KBM-7 (cell line): ENCODE results near the gene BLVRB.
"Not testable (repeated sequence)": the region's sequence is repeated elsewhere in the genome, so short reads cannot be mapped to it uniquely, and the experiment has no call there.

Experiments used
- DNase-seq: peaks from one replicate; pipeline ENCODE4 v3.0.0-alpha.2; 2015
- in situ Hi-C: fragments of 300-500 bp; cut with MboI; formaldehyde crosslinking; loops from 2 replicates; pipeline ENCODE4 v1.14.3; 2020; ENCODE audit warnings: low sequenced_read_pairs, low pct_unique_long_range_greater_than_20kb, mixed read lengths

BLVRB gene

DNA sequence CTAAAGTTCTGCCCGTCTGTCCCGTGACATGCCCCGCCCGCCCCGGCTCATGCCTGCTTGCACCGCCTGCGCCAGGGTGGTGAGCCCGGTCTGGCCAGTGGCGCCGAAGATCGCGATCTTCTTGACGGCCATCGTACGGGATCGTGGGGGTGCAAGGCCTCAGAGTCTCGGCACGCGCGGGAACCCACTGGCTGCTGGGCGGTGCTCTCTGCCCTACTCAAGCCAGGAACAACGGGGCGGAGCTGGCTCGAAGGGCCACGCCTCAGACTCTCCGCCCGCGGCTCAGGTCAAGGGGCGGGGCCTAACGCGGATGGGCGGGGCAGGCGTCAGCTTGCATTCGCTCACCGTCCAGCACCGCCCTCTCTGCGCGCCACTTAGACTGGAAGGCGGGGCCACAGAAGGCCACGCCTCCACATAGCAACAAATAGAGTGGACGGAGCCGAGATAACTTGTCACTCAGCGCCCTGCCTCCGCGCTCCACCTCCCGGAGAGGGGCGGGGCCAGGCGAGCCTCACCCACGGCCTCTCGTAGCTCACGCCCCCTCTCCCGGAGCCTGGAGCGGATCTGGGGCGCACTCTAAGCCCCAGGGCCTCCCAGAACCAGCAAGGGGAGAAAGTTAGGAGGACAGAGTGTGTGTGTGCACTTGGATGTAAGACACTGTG is at the start of gene BLVRB:
TSS of gene BLVRB (minus strand) at position 189 of the 662 bp plus-strand sequence. CDS start at position 132, 57 bp downstream.
- in situ Hi-C loops, result no loop called here
- peak; percentile 99 for DNase-seq

DNA sequence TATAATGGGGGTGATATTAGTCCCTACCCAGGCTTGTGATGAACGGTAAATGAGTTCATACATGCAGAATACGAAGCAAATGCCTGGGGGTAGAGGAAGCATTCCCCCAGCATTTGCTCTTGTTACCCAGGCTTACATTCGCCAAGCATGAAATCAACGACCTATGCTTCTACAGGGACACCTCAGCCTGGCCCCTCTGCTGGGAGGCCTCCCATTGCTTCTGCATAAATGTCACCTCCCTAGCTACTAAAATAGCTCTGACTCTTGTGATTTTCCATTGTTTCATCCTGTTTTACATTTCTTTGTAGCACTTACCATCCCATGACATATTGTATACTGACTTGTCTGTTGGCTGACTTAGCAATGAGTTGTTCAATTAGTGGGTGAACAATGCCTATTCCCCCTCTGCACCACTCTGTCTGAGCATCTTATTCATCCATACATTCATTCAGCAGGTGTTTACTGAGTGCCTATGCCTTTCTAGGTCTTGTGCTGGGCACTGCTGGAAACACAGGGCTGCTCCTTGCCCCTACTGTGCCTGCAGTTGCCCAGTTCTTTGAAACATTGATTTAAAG is 48.3 kb upstream of the BLVRB start:
- in situ Hi-C loops, result no loop called here
- DNase-seq, result no peak

DNA sequence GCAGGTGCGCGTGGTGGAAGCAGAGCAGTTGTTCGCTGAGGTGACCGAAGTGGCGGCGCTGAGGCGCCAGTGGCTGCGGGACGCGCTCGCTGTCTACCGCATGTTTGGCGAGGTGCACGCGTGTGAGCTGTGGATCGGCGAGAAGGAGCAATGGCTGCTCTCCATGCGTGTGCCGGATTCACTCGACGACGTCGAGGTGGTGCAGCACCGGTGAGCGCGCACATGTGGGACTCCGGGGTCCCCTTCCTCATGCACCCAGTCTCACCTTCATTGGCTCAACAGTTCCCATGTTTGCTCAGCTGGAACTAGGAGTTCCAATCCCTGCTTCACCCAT is 47.8 kb upstream of the BLVRB start:
- in situ Hi-C loops, result no loop called here
- no peak for DNase-seq

DNA sequence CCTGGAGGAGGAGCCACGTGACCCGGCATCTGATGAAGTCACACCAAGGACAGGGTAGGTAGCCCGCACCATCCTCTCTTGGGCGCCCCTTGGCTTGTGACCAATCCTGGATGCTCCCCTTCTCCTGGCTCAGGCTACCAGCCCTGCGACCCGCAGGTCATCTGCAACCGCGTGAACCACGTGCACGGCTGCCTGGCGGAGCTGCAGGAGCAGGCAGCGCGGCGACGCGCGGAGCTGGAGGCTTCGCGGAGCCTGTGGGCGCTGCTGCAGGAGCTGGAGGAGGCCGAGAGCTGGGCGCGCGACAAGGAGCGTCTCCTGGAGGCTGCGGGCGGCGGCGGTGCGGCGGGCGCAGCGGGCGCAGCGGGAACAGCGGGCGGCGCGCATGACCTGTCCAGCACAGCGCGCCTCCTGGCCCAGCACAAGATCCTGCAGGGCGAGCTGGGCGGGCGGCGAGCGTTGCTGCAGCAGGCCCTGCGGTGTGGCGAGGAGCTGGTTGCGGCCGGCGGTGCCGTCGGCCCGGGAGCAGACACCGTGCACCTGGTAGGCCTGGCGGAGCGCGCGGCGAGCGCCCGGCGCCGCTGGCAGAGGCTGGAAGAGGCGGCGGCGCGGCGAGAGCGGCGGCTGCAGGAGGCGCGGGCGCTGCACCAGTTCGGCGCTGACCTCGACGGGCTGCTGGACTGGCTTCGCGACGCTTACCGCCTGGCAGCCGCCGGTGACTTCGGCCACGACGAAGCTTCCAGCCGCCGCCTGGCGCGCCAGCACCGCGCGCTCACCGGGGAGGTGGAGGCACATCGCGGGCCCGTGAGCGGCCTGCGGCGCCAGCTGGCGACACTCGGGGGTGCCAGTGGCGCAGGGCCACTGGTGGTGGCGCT is 47.2 kb upstream of the BLVRB start:
- in situ Hi-C loops, result no loop called here
- DNase-seq, result no peak

DNA sequence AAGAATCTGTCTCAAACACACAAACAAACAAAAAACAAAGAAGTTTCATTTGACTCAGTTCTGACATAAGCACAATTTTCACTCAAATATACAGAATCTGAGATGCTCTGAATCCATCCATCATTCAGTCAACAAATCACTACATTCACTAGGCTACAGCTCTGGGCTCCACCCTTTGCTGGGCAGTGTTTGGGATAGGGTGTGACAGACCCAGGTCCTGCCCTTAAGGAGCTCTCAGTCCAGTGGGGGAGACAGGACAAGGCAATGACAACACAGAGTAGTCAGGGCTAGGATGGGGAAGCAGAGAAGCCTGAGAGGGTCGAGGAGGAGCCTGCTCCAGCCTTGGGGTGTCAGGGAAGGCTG is 46.5 kb upstream of the BLVRB start:
- no peak for DNase-seq
- in situ Hi-C loops, result no loop called here

DNA sequence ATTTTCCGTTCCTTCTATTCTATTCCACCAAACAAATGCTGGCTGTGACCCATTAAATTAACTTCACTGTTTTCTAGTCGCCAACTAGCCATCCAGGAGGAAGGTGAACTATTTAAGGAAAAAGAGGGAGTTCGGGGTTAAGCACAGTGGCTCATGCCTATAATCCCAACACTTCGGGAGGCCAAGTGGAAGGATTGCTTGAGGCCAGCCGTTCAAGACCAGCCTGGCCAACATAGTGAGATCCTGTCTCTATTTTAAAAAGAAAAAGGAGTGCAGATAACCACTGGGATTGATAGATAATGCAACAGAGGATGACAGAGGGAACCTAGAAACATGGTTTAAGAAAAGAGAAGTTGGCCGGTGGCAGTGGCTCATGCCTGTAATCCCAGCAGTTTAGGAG is 45.9 kb upstream of the BLVRB start:
- in situ Hi-C loops, result no loop called here
- no peak for DNase-seq

DNA sequence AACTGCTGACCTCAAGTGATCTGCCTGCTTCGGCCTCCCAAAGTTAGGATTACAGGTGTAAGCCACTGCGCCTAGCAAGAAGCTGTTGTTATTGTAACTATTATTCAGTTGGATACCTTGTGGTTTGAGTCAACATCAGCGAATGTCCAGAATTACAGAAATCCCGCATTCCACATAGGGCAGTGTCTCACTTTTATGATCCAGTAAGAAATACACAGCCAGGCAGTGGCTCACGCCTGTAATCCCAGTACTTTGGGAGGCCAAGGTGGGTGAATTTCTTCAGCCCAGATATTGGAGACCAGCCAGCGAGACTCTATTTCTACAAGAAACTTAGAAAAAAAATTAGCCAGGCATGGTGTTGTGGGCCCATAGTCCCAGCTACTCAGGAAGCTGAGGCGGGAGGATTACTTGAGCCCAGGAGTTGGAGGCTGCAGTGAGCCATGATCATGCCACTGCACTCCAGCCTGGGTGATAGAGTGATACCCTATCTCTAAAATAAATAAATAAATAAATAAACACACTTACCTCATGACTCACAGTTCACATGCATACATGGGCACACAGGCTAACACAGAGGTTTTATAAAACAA is 45.1 kb upstream of the BLVRB start:
- in situ Hi-C loops, result no loop called here
- no peak for DNase-seq

DNA sequence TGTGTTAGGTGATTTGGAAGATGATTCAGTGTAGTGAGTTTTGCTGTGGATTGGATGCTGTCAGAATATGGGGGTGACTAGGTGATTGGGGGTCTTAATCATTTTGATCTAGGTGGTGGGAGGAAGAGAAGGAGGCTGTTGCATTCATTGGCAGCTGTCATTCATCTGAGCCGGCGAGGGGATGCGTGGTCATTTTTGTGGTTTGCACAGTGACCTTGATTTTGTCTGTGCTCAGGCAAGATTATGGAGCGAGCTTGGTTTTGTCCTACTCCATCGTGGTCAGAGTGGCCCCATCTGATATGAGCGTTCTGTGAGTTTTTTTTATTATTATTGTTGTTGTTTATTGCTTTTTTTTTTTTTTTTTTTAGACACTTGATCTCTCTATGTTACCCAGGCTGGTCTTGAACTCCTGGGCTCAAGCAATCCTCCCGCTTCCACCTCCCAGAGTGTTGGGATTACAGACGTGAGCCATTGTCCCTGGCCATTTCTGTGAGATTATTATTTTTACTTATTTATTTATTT is 43.3 kb upstream of the BLVRB start:
- no peak for DNase-seq
- in situ Hi-C loops, result no loop called here

DNA sequence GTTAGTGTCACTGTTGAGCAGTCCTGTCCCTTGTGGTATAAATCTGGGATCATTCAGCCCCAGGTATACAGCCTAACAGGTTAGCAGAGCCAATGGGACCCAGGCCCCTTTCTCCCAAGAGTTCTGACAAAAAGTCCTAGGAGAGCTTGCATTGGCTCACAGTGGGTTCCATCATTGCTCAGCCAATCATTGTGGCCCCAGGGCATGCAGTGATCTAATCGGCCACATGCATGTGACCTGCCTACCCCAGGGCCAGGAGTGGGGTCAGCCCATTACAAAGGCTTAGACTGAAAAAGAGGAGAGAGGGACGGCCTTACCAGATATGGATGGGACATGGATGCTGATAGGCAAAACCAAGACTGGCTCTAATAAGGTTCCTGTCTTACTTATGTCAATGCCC is 42.3 kb upstream of the BLVRB start:
- no peak for DNase-seq
- in situ Hi-C loops, result no loop called here

DNA sequence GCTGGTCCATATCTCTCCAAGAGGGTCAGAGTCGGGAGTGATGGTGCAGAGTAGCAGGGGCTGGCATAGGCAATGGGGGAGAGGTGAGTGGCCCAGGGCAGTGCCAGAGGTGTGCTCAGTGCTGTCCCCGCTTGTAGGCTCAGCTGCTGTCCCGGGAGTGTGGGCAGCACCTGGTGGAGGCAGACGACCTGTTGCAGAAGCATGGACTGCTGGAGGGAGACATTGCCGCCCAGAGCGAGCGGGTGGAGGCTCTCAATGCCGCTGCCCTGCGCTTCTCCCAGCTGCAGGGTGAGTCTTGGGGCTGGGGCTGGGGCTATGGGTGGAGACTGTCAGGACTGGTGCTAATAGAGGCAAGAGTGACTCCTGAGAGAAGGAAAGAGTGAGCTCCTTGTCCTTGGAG is 40.6 kb upstream of the BLVRB start:
- DNase-seq, result no peak
- in situ Hi-C loops, result no loop called here

DNA sequence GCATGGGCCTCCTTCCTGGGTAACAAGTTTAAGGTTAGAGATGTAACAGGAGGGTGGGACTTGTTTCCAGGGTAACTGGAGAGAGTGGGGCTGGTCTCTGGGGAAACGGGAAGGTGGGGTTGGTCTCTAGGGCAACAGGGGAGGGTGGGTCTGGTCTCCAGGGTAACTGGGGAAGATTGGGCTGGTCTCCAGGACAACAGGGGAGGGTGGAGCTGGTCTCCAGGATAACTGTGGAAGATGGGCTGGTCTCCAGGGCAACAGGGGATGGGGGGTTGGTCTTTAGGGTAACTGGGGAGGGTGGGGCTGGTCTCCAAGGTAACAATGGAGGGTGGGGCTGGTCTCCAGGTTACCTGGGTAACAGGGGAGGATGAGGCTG is 37.8 kb upstream of the BLVRB start:
- in situ Hi-C loops, result no loop called here
- no peak for DNase-seq

DNA sequence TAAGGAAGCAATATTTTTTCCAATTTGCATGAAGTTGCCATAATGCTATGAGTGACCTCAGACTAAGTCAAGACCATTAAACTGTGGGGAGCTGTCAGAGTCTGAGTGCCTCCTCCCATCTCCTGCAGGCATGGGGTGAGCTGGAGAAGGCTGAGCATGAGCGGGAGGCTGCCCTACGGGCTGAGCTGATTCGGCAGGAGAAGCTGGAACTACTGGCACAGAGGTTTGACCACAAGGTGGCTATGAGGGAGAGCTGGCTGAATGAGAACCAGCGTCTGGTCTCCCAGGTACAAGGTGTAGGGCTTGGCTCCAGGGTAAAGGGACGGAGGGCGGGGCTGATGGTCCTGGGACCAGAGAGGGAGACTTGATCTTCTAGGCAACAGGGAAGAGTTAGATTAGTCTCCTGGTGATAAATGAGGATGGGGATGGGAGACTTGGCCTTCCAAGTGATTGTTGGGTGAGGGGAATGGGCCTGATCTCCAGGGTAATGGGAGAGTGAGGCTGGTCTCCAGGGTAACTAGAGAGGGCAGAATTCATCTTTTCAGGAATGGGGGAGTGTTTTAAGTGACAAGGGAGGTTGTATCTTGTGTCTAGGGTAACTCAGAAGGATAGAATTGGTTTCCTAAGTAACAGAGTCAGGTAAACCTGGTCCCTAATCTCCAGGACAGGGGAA is 37.2 kb upstream of the BLVRB start:
- in situ Hi-C loops, result no loop called here
- no peak for DNase-seq

DNA sequence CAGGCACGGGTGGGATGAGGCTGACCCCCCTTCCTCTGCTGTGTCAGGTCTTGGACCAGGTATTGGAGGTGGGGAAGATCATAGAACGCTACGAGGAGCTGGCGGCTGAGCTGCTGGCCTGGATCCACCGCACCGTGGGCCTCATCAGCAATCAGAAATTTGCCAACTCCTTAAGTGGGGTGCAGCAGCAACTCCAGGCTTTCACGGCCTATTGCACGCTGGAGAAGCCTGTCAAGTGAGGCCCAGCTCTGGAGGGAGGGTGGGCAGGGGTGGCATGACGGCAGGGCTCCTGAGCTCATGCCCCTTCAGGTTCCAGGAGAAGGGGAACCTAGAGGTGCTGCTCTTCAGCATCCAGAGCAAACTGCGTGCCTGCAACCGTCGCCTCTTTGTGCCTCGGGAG is 36.5 kb upstream of the BLVRB start:
- DNase-seq, result no peak
- in situ Hi-C loops, result no loop called here

DNA sequence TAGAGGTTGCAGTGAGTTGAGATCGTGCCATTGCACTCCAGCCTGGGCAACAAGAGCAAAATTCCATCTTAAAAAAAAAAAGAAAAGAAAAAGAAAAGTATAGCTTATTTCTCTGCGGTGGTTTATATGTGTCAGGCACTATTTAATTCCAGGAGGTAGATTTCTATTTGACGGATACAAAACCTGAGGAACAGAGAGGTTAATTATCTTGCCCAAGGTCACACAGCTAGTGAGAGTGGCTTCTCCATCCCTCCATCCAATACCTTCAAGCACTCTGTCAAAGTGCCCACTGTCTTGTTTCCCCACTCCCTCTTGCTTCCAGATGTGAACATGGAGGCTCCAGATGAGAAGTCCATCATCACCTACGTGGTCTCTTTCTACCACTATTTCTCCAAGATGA is 36.1 kb upstream of the BLVRB start:
- in situ Hi-C loops, result no loop called here

DNA sequence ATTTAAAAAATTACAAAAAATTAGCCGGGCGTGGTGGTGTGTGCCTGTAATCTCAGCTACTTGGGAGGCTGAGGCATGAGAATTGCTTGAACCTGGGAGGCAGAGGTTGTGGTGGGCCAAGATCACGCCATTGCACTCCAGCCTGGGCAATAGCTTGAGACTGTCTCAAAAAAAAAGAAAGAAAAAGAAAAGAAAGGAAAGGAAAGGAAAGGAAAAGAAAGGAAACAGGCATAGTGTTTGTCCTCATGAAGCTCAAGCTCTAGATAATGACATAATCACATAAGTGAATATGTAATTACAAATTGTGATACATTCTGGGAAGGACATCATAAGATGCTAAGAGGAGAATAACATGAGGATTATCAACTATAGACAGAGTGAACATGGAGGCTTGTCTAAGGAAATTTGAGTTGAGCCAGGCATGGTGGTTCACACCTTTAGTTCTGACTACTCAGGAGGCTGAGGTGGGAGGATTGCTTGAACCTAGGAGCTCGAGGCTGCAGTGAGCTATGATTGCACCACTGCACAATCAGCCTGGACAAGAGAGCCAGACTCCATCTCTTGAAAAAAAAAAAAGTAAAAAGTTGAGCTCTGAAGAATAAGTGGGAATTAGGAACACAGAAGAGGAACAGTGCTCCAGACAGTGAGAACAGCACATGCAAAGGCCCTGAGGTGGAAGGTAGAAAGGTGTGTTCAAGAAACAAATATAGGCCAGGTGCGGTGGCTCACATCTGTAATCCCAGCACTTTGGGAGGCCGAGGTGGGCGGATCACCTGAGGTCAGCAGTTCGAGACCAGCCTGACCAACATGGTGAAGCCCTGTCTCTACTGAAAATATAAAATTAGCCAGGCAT is 35.4 kb upstream of the BLVRB start:
- in situ Hi-C loops, DNase-seq: not testable (repeated sequence)

More for the DNA sequence above, 36.1 kb upstream of the BLVRB start:
- no peak for DNase-seq

DNA sequence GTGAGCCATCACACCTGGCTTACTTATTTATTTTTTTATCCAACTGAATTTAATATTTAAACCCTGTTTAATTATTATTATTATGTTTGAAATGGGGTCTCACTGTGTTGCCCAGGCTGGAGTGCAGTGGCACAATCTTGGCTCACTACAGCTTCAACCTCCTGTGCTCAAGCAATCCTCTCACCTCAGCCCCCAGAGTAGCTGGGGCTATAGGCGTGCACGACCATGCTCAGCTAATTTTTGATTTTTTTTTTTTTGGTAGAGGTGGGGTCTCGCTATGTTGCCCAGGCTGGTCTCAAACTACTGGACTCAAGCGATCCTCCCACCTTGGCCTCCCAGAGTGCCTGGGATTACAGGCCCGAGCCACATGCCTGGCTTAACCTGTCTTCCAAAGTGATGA is 33.8 kb upstream of the BLVRB start:
- no peak for DNase-seq
- in situ Hi-C loops, result no loop called here

DNA sequence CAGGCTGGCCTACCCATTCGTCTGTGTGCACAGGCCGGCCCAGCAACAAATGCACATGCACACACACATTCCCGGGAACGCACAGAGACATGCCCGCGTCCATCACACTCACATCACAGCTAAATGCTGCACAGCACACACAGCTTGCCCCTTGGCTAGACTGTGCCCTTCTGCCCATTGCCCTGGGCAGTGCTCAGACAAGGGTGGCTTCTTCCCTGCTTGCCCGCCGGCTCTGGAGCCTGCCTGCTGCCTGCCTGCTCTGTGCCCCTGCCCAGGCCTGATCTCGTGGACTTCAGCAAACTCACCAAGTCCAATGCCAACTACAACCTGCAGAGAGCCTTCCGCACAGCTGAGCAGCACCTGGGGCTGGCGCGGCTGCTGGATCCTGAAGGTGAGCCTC is 31.7 kb upstream of the BLVRB start:
- in situ Hi-C loops, result no loop called here

DNA sequence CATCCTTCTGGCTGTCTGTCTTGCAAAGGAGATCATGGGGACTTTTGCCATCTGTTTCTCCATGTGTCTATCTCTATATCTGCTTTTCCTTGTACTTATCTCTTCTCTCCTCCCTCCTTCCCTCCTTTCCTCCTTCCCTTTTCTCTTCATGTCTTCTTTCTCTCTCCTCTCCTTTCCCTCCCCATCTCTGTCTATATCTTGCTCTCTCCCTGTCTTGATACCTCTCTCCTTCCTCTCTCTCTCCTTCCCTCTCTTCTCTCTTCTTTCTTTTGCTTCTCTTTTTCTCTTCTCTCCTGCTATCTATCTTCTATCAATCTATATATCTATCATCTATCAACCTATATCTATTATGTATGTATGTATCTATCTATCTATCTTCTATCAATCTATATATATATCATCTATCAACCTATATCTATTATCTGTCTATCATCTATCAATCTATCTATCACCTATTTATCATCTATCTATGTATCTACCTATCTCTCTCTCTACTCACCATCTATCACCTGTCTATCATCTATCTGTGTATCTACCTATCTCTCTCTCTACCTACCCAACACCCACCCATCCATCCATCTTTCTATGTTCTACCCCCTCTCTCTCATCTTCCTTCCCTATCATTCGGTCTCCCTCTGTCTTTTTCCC is 28.8 kb upstream of the BLVRB start:
- in situ Hi-C loops, result no loop called here
- DNase-seq, result no peak

More for the DNA sequence above, 31.7 kb upstream of the BLVRB start:
- DNase-seq, result no peak
